ENCODE results near the gene RALGAPA2. TPM values are rescaled to one million over a fixed set of nuclear protein-coding genes. Genes with fewer than 3 reads are reported as not detected.

Gene RALGAPA2
- total RNA-seq, 1 donor from 2014 or later: 88.9 TPM

DNA sequence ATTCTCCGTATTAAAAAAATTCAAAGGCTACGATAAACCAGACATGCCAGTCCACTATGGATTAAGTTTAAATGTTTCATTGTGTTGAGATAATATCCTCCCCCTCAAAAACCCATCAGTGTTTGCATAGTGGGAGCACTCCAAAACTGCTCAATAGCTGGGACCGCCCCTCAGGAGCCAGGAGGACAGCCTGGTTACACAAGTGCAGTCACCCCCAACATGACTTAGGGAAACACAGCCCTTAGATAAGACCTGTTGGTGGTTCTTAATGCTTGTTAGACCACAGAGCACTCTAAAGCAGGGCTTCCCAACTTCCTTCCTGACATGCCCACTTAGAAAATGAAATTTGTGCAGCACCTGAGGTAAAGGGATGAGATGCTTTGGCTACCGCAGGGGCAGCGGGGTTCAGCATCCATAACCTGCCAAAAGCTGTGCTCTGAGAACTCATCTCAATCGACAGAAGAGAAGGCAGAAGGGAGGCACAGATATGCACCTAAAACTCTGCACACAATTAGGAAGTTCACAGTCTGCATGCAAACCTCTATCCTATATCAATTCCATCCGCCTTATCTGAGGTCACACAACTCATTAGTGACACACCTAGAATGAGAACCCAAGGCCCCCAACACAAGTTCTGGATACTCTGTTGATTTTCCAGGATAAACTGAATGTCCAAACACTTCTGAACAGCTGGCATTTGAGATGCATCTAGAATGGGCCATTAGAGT lies 74.3 kb downstream of the RALGAPA2 start:
- TF ChIP-seq, protein P1, sequence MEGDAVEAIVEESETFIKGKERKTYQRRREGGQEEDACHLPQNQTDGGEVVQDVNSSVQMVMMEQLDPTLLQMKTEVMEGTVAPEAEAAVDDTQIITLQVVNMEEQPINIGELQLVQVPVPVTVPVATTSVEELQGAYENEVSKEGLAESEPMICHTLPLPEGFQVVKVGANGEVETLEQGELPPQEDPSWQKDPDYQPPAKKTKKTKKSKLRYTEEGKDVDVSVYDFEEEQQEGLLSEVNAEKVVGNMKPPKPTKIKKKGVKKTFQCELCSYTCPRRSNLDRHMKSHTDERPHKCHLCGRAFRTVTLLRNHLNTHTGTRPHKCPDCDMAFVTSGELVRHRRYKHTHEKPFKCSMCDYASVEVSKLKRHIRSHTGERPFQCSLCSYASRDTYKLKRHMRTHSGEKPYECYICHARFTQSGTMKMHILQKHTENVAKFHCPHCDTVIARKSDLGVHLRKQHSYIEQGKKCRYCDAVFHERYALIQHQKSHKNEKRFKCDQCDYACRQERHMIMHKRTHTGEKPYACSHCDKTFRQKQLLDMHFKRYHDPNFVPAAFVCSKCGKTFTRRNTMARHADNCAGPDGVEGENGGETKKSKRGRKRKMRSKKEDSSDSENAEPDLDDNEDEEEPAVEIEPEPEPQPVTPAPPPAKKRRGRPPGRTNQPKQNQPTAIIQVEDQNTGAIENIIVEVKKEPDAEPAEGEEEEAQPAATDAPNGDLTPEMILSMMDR (IDR thresholded peaks at IDR 0.05): no peak
- Histone ChIP-seq H3K9me3 (no peaks in the 10 kb centered on the region), H3K36me3 (peaks cover 61% of the 10 kb centered on the region), H3K27ac (no peak overlapping the region), H3K27me3 (no peaks in the 10 kb centered on the region), H3K4me1 (no peaks in the 10 kb centered on the region), H3K4me3 (no peak overlapping the region)
- no peak for ATAC-seq
- intact Hi-C loops (cut with DNase I): no loop called here
- no peak for DNase-seq

DNA sequence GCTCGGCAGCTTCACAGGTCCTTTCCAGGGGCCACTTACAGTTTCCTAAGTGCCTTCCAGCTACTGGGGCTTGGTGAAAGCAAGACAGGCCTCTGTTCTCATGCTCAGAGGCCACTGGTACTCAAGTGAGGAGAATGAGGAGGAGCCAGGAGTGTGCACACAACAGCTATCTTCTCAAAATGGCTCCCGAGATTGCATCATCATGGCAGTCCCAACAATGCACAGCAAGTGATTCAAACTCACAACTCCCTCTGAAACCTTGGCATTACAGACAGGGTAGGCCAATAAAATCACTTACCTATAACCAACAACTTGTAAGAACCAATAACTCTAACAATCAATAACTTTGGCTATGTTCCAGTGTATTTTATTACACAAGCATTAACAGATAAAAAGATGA lies 77.4 kb downstream of the RALGAPA2 start:
- Histone ChIP-seq H3K27ac (no peak overlapping the region), H3K27me3 (no peaks in the 10 kb centered on the region), H3K4me3 (no peak overlapping the region), H3K4me1 (no peaks in the 10 kb centered on the region), H3K9me3 (no peaks in the 10 kb centered on the region), H3K36me3 (peaks cover 81% of the 10 kb centered on the region)
- TF ChIP-seq, protein P1 (IDR thresholded peaks at IDR 0.05): no peak
- intact Hi-C loops (cut with DNase I): no loop called here
- ATAC-seq (no peak), DNase-seq (no peak)

DNA sequence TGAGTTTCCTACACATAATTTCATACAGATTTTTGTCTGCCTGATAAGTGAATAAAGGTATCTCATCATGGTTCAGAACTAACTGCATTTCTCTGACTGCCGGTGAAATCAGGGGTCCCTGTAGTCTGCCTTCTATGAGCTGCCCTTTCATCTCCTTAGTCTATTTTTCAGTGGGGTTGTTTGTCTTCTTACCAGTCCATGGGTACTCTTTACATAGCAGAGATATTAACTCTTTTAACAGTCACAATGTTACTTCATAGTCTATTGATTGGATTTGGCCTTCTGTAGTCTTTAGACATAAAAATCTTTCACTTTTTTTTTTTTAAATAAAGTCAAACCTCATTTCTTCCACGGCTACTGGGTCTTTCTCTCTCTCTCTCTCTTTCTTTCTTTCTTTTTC lies 79.8 kb downstream of the RALGAPA2 start:
- Histone ChIP-seq H3K27me3 (no peaks in the 10 kb centered on the region), H3K27ac (no peak overlapping the region), H3K4me3 (no peak overlapping the region), H3K9me3 (no peaks in the 10 kb centered on the region), H3K36me3 (peaks cover 80% of the 10 kb centered on the region), H3K4me1 (no peaks in the 10 kb centered on the region)
- DNase-seq: no peak
- no peak for ATAC-seq
- TF ChIP-seq, protein P1 (IDR thresholded peaks at IDR 0.05): no peak
- intact Hi-C loops (cut with DNase I): no loop called here

DNA sequence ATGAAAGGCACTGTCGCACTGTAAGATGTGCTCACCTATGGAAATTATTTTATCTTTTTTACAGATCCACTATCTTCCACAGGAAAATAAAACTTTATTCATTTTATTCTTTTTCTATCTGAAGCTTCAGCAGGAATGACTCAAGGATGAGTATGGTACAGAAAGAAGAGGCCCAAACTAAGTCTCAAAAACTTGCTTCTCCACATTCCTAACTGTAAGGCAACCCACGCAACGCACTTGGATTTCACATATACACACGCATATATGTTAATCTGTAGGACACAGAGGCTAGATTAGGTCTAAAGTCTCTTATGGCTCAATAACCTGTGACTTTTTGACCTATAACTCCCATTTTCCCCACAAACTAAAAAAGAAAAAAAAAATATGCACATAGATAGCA lies 81.9 kb downstream of the RALGAPA2 start:
- Histone ChIP-seq H3K4me1 (no peaks in the 10 kb centered on the region), H3K27me3 (no peaks in the 10 kb centered on the region), H3K4me3 (no peak overlapping the region), H3K9me3 (no peaks in the 10 kb centered on the region), H3K27ac (no peak overlapping the region), H3K36me3 (peaks cover 96% of the 10 kb centered on the region)
- no peak for ATAC-seq
- DNase-seq: no peak
- intact Hi-C loops (cut with DNase I): no loop called here
- TF ChIP-seq, protein P1 (IDR thresholded peaks at IDR 0.05): no peak

DNA sequence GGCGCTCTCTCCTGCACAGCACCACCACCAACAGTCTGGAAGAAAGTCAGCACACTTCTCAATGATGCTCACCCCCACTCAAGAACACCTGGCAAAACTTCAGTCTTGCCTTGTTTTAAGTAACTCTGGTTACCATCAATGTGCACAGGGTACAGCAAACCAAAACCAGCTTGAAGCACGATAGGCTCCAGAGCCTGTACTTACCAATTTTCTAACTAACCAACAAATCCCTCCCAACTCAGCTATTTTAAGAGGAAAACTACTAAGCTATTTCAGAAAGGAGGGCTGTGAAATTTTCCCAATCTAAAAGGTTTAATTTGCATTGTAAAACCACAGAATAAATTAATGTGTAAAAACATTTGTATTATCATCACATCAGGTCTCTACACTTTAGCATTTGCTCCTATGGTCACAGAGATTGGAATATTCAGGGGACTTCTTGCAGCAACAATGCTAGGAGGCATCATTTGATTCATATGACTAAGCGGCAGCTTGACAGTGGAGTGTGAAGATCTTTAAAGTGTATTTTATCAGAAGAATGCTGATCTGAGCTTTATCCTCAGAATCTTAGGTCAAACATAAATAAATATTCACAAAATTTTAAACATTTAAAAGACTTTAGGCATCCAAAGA lies 82.8 kb downstream of the RALGAPA2 start:
- intact Hi-C loops (cut with DNase I): no loop called here
- Histone ChIP-seq H3K36me3 (peaks cover 90% of the 10 kb centered on the region), H3K4me1 (no peaks in the 10 kb centered on the region), H3K4me3 (no peak overlapping the region), H3K9me3 (no peaks in the 10 kb centered on the region), H3K27me3 (no peaks in the 10 kb centered on the region), H3K27ac (no peak overlapping the region)
- TF ChIP-seq, protein P1 (IDR thresholded peaks at IDR 0.05): no peak
- ATAC-seq (no peak), DNase-seq (no peak)
